ENCODE measurements around the gene INO80E. TPM values are rescaled to one million over a fixed set of nuclear protein-coding genes. Genes with fewer than 3 reads are reported as not detected.

INO80E gene
- polyA plus RNA-seq, 1 of the 3 experiments (the other 2 are of a cell fraction) = 46.6 TPM

- H2AFZ ChIP-seq (ENCODE audit: low read depth) = no peak overlapping the region
- H3K27me3 ChIP-seq (ENCODE audit: insufficient read depth) = no peaks in the 10 kb centered on the region
- H3K9ac ChIP-seq = no peak overlapping the region
- no peaks in the 10 kb centered on the region for H3F3A ChIP-seq (replicated peaks; ENCODE audit: insufficient read depth)
- no peak overlapping the region for H3K4me2 ChIP-seq
- peaks cover 20 to 23% of the 10 kb centered on the region in 2 experiments; a peak in 3 of 4 replicates for H3K4me1 ChIP-seq (ENCODE audit: control insufficient read depth in 1 of 2, insufficient read depth in 2 of 2, low read depth in 1 of 2, low read length in 1 of 2)
- H3K9me3 ChIP-seq = no peaks in the 10 kb centered on the region
- H3K79me2 ChIP-seq (ENCODE audit: insufficient read depth) = peaks cover 46% of the 10 kb centered on the region
- WGBS (ENCODE audit: low lambda C conversion rate) = 100% methylated on average over 7 of the region's 9 CpGs
- H4K20me1 ChIP-seq (ENCODE audit: insufficient read depth) = peaks cover 38% of the 10 kb centered on the region
- TF ChIP-seq GATA2 (CRISPR knock-in tag; IDR thresholded peaks at IDR 0.05) (no peak), RCOR1 (IDR thresholded peaks at IDR 0.05; ENCODE audit: low read length) (no peak), ZBTB33 (IDR thresholded peaks at IDR 0.05; ENCODE audit: borderline replicate concordance, low read depth) (no peak), NRF1 (IDR thresholded peaks at IDR 0.05; ENCODE audit: low read depth, low read length) (no peak), EZH2phosphoT487 (IDR thresholded peaks at IDR 0.05; ENCODE audit: borderline replicate concordance, low read depth) (no peak), RFX5 (IDR thresholded peaks at IDR 0.05; ENCODE audit: low read length) (no peak), IRF3 (IDR thresholded peaks at IDR 0.05; ENCODE audit: low read depth, low read length) (no peak), TEAD4 (IDR thresholded peaks at IDR 0.05; ENCODE audit: borderline replicate concordance, insufficient read depth) (no peak), USF1 (IDR thresholded peaks at IDR 0.05; ENCODE audit: borderline replicate concordance, low read depth) (no peak), PBX3 (IDR thresholded peaks at IDR 0.05) (no peak), CTCF (IDR thresholded peaks at IDR 0.05) (no peak), YY1 (IDR thresholded peaks at IDR 0.05; ENCODE audit: low read depth) (no peak), MXI1 (IDR thresholded peaks at IDR 0.05; ENCODE audit: low read depth, low read length) (no peak), REST (IDR thresholded peaks at IDR 0.05; ENCODE audit: low read depth, low read length) (no peak), MAX (IDR thresholded peaks at IDR 0.05; ENCODE audit: low read depth) (no peak), USF2 (IDR thresholded peaks at IDR 0.05; ENCODE audit: borderline replicate concordance, low read depth, low read length) (no peak), ELF1 (IDR thresholded peaks at IDR 0.05) (no peak), FOXJ3 (CRISPR knock-in tag; IDR thresholded peaks at IDR 0.05) (no peak), JUND (IDR thresholded peaks at IDR 0.05) (no peak), RXRA (IDR thresholded peaks at IDR 0.05; ENCODE audit: borderline replicate concordance, low read depth) (no peak)
- H3K36me3 ChIP-seq (replicated peaks in 1 of 2; ENCODE audit: control insufficient read depth in 1 of 2, insufficient read depth in 2 of 2, low read length in 1 of 2) = peaks cover 29 to 65% of the 10 kb centered on the region in 2 experiments
- H3K4me3 ChIP-seq (ENCODE audit: low read depth in 2 of 2, low read length in 1 of 2) = no peak overlapping the region
- H3K9me2 ChIP-seq = no peaks in the 10 kb centered on the region
- ChIA-PET CTCF (interaction anchor here (0.6 to 8.2 kb wide), 5 partner anchors 8 to 130 kb away, joined by 3 to 41 read pairs (median 4); no protein-coding TSS in a partner anchor), POLR2A (no interaction called here)
- peak; percentile 4 for DNase-seq
- H3K27ac ChIP-seq (ENCODE audit: low read depth in 2 of 2, low read length in 1 of 2) = no peak overlapping the region
These were observed 17.3 kb upstream of the INO80E start for GRCh38 chr16:29978564-29979270.

Data from SK-N-SH (cell line).